ENCODE data around the gene PIK3C3.

- TF ChIP-seq GABPA (IDR thresholded peaks at IDR 0.05; ENCODE audit: low read depth): no peak
- no peak for TF ChIP-seq RCOR1 (IDR thresholded peaks at IDR 0.05; ENCODE audit: low read length)
- no peak for TF ChIP-seq CTCF (IDR thresholded peaks at IDR 0.05)
- no peak for TF ChIP-seq IRF3 (IDR thresholded peaks at IDR 0.05; ENCODE audit: low read depth, low read length)
- no peak for TF ChIP-seq REST (IDR thresholded peaks at IDR 0.05; ENCODE audit: low read depth, low read length)
- TF ChIP-seq RFX5 (IDR thresholded peaks at IDR 0.05; ENCODE audit: low read length): no peak
- TF ChIP-seq NFIC (IDR thresholded peaks at IDR 0.05; ENCODE audit: borderline replicate concordance): no peak
- no peak for TF ChIP-seq FOXM1 (IDR thresholded peaks at IDR 0.05; ENCODE audit: low read depth)
- TF ChIP-seq POLR2AphosphoS5 (IDR thresholded peaks at IDR 0.05; ENCODE audit: low read depth, low read length): no peak
- TF ChIP-seq TAF1 (IDR thresholded peaks at IDR 0.05; ENCODE audit: borderline replicate concordance, low read depth, low read length): no peak
- no peak for TF ChIP-seq TEAD4 (IDR thresholded peaks at IDR 0.05; ENCODE audit: borderline replicate concordance, insufficient read depth)
- no peak for TF ChIP-seq JUND (IDR thresholded peaks at IDR 0.05)
- TF ChIP-seq RAD21 (IDR thresholded peaks at IDR 0.05; ENCODE audit: low read length): no peak
- TF ChIP-seq EZH2phosphoT487 (IDR thresholded peaks at IDR 0.05; ENCODE audit: borderline replicate concordance, low read depth): no peak
Measured at GRCh38 chr18:42032447-42032846, 77.4 kb downstream of the PIK3C3 start.

Data from SK-N-SH (cell line).